Measurements from ENCODE around the gene PXMP4. TPM values are rescaled to one million over a fixed set of nuclear protein-coding genes. Genes with fewer than 3 reads are reported as not detected.

PXMP4 gene
- total and polyA plus RNA-seq, 9 of the 15 experiments (the other 6 are each of a cell fraction or from before 2014, with no cell fraction given), result 4.8 to 29.1 (median 6.8) TPM

- TF ChIP-seq RNF219 (CRISPR knock-in tag; IDR thresholded peaks at IDR 0.05) (no peak), E2F6 (IDR thresholded peaks at IDR 0.05; ENCODE audit: borderline replicate concordance in 1 of 2, extremely low read depth in 1 of 2, insufficient read depth in 1 of 2, insufficient read length in 1 of 2, low read depth in 1 of 2, low read length in 1 of 2, poor library complexity in 1 of 2, severe bottlenecking in 1 of 2) (peak in 1 of 2 experiments; percentile 50), PYGO2 (tag; IDR thresholded peaks at IDR 0.05) (no peak), CBX5 (IDR thresholded peaks at IDR 0.05; ENCODE audit: borderline replicate concordance, low read depth) (no peak), ILK (tag; IDR thresholded peaks at IDR 0.05; ENCODE audit: borderline replicate concordance, low read depth) (no peak), ZNF143 (CRISPR knock-in tag; IDR thresholded peaks at IDR 0.05) (no peak), MXI1 (IDR thresholded peaks at IDR 0.05; ENCODE audit: low read depth, low read length) (no peak), ELF4 (CRISPR knock-in tag; IDR thresholded peaks at IDR 0.05) (no peak), EHMT2 (IDR thresholded peaks at IDR 0.05) (no peak; the same call in 1 of the 2 replicates), SIN3A (IDR thresholded peaks at IDR 0.05; ENCODE audit: borderline replicate concordance in 2 of 2, control insufficient read depth in 1 of 2, low read depth in 2 of 2, low read length in 2 of 2) (no peak), ETV1 (tag; conservative IDR thresholded peaks at IDR 0.05; ENCODE audit: low read depth) (peak; percentile 64; the same call in 1 of the 2 replicates), CBX8 (IDR thresholded peaks at IDR 0.05; ENCODE audit: borderline replicate concordance, extremely low read depth, low read depth, low read length, poor library complexity, severe bottlenecking) (no peak), ZNF561 (CRISPR knock-in tag; conservative IDR thresholded peaks at IDR 0.05) (no peak), ZZZ3 (IDR thresholded peaks at IDR 0.05) (no peak)
- TF ChIP-seq, protein P1, sequence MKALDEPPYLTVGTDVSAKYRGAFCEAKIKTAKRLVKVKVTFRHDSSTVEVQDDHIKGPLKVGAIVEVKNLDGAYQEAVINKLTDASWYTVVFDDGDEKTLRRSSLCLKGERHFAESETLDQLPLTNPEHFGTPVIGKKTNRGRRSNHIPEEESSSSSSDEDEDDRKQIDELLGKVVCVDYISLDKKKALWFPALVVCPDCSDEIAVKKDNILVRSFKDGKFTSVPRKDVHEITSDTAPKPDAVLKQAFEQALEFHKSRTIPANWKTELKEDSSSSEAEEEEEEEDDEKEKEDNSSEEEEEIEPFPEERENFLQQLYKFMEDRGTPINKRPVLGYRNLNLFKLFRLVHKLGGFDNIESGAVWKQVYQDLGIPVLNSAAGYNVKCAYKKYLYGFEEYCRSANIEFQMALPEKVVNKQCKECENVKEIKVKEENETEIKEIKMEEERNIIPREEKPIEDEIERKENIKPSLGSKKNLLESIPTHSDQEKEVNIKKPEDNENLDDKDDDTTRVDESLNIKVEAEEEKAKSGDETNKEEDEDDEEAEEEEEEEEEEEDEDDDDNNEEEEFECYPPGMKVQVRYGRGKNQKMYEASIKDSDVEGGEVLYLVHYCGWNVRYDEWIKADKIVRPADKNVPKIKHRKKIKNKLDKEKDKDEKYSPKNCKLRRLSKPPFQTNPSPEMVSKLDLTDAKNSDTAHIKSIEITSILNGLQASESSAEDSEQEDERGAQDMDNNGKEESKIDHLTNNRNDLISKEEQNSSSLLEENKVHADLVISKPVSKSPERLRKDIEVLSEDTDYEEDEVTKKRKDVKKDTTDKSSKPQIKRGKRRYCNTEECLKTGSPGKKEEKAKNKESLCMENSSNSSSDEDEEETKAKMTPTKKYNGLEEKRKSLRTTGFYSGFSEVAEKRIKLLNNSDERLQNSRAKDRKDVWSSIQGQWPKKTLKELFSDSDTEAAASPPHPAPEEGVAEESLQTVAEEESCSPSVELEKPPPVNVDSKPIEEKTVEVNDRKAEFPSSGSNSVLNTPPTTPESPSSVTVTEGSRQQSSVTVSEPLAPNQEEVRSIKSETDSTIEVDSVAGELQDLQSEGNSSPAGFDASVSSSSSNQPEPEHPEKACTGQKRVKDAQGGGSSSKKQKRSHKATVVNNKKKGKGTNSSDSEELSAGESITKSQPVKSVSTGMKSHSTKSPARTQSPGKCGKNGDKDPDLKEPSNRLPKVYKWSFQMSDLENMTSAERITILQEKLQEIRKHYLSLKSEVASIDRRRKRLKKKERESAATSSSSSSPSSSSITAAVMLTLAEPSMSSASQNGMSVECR (CRISPR knock-in tag; IDR thresholded peaks at IDR 0.05), result no peak
- TF ChIP-seq, protein P2, sequence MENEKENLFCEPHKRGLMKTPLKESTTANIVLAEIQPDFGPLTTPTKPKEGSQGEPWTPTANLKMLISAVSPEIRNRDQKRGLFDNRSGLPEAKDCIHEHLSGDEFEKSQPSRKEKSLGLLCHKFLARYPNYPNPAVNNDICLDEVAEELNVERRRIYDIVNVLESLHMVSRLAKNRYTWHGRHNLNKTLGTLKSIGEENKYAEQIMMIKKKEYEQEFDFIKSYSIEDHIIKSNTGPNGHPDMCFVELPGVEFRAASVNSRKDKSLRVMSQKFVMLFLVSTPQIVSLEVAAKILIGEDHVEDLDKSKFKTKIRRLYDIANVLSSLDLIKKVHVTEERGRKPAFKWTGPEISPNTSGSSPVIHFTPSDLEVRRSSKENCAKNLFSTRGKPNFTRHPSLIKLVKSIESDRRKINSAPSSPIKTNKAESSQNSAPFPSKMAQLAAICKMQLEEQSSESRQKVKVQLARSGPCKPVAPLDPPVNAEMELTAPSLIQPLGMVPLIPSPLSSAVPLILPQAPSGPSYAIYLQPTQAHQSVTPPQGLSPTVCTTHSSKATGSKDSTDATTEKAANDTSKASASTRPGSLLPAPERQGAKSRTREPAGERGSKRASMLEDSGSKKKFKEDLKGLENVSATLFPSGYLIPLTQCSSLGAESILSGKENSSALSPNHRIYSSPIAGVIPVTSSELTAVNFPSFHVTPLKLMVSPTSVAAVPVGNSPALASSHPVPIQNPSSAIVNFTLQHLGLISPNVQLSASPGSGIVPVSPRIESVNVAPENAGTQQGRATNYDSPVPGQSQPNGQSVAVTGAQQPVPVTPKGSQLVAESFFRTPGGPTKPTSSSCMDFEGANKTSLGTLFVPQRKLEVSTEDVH (IDR thresholded peaks at IDR 0.05; ENCODE audit: low read depth, partially characterized antibody), result peak; percentile 39
These were observed 30.1 kb downstream of the PXMP4 start (continued) for GRCh38 chr20:33689973-33690372.
